Body of pancreas (tissue), 4 donors: Measurements from ENCODE around the gene AP5M1. TPM values are rescaled to one million over a fixed set of nuclear protein-coding genes. Genes with fewer than 3 reads are reported as not detected.

ENCODE experiments used
- ATAC-seq: fragments of 150-250 bp; one replicate; pipeline ENCODE4 v1.9.1; 2016
- DNase-seq, 4 donors: peaks; one replicate each; pipeline ENCODE4 v3.0.0-alpha.2; 2019
- H3K27ac ChIP-seq, 4 donors: fragments of 200-600 bp; sonication (generic); 1 replicate in 3 of 4; 2 replicates in 1 of 4; pipeline versions ENCODE4 v1.5.1 to v1.6.1; 2016 to 2019; ENCODE audit warnings: mild to moderate bottlenecking in 1 of 4, mixed read lengths in 1 of 4, moderate library complexity in 1 of 4
- H3K27me3 ChIP-seq, 2 donors: fragments of 200-600 bp; sonication (generic); one replicate each; pipeline ENCODE4 v1.6.0; 2016; ENCODE audit warnings: mild to moderate bottlenecking in 1 of 2
- H3K36me3 ChIP-seq, 2 donors: fragments of 200-600 bp; sonication (generic); replicated peaks in 1 of 2; 2 replicates each; pipeline ENCODE4 v1.5.1; 2016; ENCODE audit warnings: low read depth in 2 of 2; ENCODE audit not compliant: insufficient read depth in 1 of 2
- H3K4me1 ChIP-seq: fragments of 200-600 bp; sonication (generic); one replicate; pipeline ENCODE4 v1.6.0; 2016
- H3K4me3 ChIP-seq, 2 donors: fragments of 200-600 bp; sonication (generic); 1 replicate in 1 of 2; 2 replicates in 1 of 2; pipeline ENCODE4 v1.5.1; 2016 to 2019
- H3K9me3 ChIP-seq, 3 donors: fragments of 200-600 bp; sonication (generic); 1 replicate in 2 of 3; 2 replicates in 1 of 3; pipeline ENCODE4 v1.5.1; 2016
- POLR2A ChIP-seq, 3 donors: fragments of 450-650 bp; IDR thresholded peaks; one replicate each; pipeline ENCODE4 v1.6.1; 2016; ENCODE audit warnings: antibody characterized with exemption in 3 of 3, mild to moderate bottlenecking in 2 of 3
- WGBS, 2 donors: methylation state at CpG; one replicate each; pipeline ENCODE4 v1.1.5; 2017; 5-methylcytosine and 5-hydroxymethylcytosine counted together
- intact Hi-C: fragments of 100-400 bp; cut with DNase I; formaldehyde crosslinking; loops from one replicate; pipeline ENCODE4 v1.15.1; 2023
- total RNA-seq, 2 donors: library from RNA; depleted of rRNA; stranded (reverse); fragments of >200 nt; gene quantifications; one replicate each; pipeline ENCODE4 v1.1.0, GENCODE V29; 2016
- TF ChIP-seq, protein P1 (sequence below), 7 experiments: fragments of 450-650 bp in 4 of 7; fragments of 200-600 bp in 3 of 7; sonication (generic) in 3 of 7; IDR thresholded peaks; one replicate each; pipeline ENCODE4 v1.5.1; 2016 to 2019; ENCODE audit warnings: antibody characterized with exemption in 7 of 7

The AP5M1 gene
- total RNA-seq, 2 donors from 2014 or later = 12.2 to 17.8 TPM

DNA sequence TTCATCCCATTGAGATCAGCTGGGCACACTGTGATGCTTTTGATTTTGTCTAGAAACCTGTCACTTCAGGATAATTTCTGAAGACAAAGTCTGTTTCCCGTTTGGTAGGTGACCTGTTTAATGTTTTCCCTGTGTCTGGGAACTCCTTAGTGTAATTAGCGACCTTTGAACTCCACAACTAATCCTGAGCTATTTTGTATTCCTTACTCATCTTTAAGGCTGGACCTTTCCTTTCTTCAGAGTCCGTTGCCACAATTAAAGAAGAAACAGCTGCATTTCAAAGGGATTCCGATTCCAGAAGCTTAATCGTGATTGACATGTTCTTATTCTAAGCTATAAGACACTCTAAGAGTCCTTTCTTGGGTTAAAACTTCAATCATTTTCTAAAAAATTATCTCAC, 22.0 kb downstream of the AP5M1 start:
- Histone ChIP-seq H3K4me1 (no peaks in the 10 kb centered on the region), H3K9me3 (no peaks in the 10 kb centered on the region), H3K4me3 (no peak overlapping the region), H3K27me3 (no peaks in the 10 kb centered on the region), H3K36me3 (peaks cover 6 to 8% of the 10 kb centered on the region in 2 donors), H3K27ac (no peak overlapping the region)
- WGBS, 2 donors = 81% methylated on average over 5 of the region's 5 CpGs
- DNase-seq (no peak), ATAC-seq (no peak)
- intact Hi-C loops = no loop called here
- TF ChIP-seq, protein P1, sequence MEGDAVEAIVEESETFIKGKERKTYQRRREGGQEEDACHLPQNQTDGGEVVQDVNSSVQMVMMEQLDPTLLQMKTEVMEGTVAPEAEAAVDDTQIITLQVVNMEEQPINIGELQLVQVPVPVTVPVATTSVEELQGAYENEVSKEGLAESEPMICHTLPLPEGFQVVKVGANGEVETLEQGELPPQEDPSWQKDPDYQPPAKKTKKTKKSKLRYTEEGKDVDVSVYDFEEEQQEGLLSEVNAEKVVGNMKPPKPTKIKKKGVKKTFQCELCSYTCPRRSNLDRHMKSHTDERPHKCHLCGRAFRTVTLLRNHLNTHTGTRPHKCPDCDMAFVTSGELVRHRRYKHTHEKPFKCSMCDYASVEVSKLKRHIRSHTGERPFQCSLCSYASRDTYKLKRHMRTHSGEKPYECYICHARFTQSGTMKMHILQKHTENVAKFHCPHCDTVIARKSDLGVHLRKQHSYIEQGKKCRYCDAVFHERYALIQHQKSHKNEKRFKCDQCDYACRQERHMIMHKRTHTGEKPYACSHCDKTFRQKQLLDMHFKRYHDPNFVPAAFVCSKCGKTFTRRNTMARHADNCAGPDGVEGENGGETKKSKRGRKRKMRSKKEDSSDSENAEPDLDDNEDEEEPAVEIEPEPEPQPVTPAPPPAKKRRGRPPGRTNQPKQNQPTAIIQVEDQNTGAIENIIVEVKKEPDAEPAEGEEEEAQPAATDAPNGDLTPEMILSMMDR (IDR thresholded peaks at IDR 0.05) = no peak
- no peak for TF ChIP-seq POLR2A (IDR thresholded peaks at IDR 0.05)

- Histone ChIP-seq H3K27me3 (no peaks in the 10 kb centered on the region), H3K36me3 (no peaks in the 10 kb centered on the region), H3K4me1 (no peaks in the 10 kb centered on the region), H3K4me3 (no peak overlapping the region), H3K27ac (no peak overlapping the region), H3K9me3 (no peaks in the 10 kb centered on the region)
- TF ChIP-seq POLR2A (IDR thresholded peaks at IDR 0.05) = no peak
- TF ChIP-seq, protein P1 (IDR thresholded peaks at IDR 0.05) = no peak
- ATAC-seq (no peak), DNase-seq (no peak)
- 60 to 64% methylated on average over 6 of the region's 6 CpGs for WGBS, 2 donors
- intact Hi-C loops = no loop called here
Observed at GRCh38 chr14:57291692-57292647, 23.2 kb downstream of the AP5M1 start.

GRCh38 chr14:57293866-57294837, 25.4 kb downstream of the AP5M1 start:
- whole genome bisulfite sequencing, 2 donors = 95 to 100% methylated on average over 1 of the region's 1 CpG
- Histone ChIP-seq H3K4me1 (no peaks in the 10 kb centered on the region), H3K9me3 (no peaks in the 10 kb centered on the region), H3K27ac (no peak overlapping the region), H3K4me3 (no peak overlapping the region), H3K36me3 (no peaks in the 10 kb centered on the region), H3K27me3 (no peaks in the 10 kb centered on the region)
- DNase-seq (no peak), ATAC-seq (no peak)
- no peak for TF ChIP-seq POLR2A (IDR thresholded peaks at IDR 0.05)
- TF ChIP-seq, protein P1 (IDR thresholded peaks at IDR 0.05) = peak in 5 of 7 experiments; percentile 13 to 33 (median 24)
- intact Hi-C loops = no loop called here

GRCh38 chr14:57295239-57295638, 26.5 kb downstream of the AP5M1 start:
- Histone ChIP-seq H3K9me3 (no peaks in the 10 kb centered on the region), H3K4me1 (no peaks in the 10 kb centered on the region), H3K27me3 (no peaks in the 10 kb centered on the region), H3K36me3 (no peaks in the 10 kb centered on the region), H3K27ac (no peak overlapping the region), H3K4me3 (no peak overlapping the region)
- no peak for TF ChIP-seq POLR2A (IDR thresholded peaks at IDR 0.05)
- TF ChIP-seq, protein P1 (IDR thresholded peaks at IDR 0.05) = no peak
- intact Hi-C loops = no loop called here
- ATAC-seq (no peak), DNase-seq (no peak)
- 12 to 32% methylated on average over 1 of the region's 1 CpG for WGBS, 2 donors
